GM12801 (cell line): ENCODE results near the gene ZP1.

Experiments used
- TF ChIP-seq, protein P1 (sequence below): IDR thresholded peaks from one replicate; pipeline ENCODE4 v1.5.1; 2011; ENCODE audit warnings: control low read depth; ENCODE audit not compliant: insufficient read length; ENCODE audit errors: extremely low read depth

The ZP1 gene

DNA sequence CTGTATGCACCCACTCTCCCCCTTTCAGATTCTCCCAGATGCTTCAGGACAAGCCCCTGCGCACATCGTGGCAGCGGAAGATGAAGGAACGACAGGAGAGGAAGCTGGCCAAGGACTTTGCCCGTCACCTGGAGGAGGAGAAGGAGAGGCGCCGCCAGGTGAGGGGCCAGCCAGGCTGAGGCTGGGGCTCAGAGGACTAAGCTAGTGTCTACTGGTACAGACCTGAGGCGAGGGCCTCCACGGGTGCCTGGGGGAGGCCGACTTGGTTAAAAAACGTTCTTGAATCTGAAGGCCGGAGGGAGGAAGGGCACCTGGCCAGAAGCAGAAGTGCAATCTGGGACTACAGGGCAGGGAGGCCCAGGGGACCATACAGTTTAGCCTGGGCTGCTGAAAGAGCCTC, 19.4 kb upstream of the ZP1 start:
- TF ChIP-seq, protein P1, sequence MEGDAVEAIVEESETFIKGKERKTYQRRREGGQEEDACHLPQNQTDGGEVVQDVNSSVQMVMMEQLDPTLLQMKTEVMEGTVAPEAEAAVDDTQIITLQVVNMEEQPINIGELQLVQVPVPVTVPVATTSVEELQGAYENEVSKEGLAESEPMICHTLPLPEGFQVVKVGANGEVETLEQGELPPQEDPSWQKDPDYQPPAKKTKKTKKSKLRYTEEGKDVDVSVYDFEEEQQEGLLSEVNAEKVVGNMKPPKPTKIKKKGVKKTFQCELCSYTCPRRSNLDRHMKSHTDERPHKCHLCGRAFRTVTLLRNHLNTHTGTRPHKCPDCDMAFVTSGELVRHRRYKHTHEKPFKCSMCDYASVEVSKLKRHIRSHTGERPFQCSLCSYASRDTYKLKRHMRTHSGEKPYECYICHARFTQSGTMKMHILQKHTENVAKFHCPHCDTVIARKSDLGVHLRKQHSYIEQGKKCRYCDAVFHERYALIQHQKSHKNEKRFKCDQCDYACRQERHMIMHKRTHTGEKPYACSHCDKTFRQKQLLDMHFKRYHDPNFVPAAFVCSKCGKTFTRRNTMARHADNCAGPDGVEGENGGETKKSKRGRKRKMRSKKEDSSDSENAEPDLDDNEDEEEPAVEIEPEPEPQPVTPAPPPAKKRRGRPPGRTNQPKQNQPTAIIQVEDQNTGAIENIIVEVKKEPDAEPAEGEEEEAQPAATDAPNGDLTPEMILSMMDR, result no peak

DNA sequence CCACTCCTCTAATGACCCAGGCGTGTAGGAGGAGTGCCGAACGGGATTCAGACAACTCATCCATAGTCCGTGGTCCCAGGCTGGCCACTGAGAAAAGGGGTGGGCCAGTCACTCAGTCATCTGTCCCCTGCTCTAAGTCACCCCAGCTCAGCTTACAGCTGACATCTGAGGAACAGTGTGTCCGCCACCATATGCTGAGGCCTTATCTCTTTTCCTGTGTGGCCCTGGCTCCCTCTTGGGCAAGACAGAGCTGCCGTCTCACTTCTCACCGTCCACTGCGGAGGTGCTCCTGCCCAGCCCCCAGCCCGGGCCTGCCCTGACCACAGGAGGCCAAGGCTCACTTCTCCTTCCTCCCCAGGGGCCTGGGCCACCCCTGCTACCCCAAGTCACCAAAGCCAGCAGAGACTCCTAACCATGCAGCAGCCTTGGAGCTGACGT, 18.6 kb upstream of the ZP1 start:
- TF ChIP-seq, protein P1, result no peak

DNA sequence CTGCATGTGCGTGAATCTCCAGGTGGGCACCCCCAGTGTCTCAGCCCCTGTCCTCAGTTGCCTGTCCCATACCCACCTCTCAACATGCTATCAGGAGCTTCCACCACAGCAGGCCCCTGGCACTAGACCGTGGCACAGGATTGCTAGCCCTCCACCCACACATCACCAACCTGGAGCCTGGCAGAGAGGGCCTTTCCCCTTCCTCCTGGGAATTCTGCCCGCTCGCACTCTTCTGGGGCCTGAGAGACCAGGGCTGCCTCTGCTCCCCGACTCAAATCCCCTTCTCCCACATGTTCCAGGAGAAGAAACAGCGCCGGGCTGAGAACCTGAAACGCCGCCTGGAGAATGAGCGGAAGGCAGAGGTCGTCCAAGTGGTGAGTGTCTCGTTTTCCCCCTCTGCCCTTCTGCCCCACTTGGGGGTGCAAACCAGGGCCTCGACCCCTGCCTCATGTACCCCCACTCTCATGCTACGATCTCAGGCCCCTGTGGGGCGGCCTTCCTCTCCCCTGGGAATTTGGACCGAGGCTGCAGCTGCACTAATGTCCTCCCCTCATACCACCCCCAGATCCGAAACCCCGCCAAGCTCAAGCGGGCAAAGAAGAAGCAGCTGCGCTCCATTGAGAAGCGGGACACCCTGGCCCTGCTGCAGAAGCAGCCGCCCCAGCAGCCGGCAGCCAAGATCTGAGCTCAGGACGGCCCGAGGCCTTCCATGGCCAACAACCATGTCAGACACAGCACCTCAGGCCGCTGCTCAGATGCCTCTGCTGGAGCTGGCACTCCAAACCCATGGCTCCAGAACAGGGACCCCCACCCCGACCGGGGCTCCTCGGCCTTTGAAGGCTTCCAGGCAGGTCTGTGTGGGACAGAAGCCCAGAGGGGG, 17.5 kb upstream of the ZP1 start:
- TF ChIP-seq, protein P1, result no peak

DNA sequence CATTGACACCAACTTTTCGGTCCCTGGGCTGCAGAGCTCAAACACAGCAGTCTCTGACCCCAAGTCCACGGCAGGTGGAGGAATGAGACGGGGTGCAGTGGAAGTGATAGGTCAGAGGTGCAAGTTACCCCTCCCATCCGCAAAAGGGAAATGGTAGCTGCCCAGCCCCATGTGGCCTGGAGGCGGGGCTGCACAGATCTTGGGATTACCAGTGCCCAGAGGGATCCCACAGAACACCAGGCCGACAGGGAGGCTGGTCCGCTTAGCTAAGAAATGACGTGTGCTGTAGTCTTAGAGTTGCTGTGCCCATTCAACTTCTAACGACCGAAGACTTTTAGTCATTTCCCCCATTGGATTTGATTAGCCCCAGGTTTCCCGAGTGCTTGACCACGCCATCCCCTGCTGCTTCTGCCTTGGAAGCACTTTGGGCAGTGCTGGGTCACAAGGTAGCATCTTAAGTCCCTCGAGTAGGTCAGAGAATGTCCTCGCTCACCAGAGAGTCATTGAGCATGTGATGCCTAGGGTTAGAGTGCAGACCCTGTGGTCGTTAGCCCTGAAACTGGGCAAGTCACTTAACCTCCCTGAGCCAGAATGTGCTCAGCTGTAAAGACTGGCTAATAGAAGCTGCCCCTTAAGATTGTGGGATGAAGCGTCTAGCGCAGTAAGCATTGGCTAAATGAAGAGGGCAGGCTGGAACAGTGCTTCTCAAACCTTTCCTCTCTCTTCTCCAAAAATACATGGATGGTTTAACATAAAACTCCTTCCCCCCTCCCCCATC, 15.8 kb upstream of the ZP1 start:
- TF ChIP-seq, protein P1, result no peak

DNA sequence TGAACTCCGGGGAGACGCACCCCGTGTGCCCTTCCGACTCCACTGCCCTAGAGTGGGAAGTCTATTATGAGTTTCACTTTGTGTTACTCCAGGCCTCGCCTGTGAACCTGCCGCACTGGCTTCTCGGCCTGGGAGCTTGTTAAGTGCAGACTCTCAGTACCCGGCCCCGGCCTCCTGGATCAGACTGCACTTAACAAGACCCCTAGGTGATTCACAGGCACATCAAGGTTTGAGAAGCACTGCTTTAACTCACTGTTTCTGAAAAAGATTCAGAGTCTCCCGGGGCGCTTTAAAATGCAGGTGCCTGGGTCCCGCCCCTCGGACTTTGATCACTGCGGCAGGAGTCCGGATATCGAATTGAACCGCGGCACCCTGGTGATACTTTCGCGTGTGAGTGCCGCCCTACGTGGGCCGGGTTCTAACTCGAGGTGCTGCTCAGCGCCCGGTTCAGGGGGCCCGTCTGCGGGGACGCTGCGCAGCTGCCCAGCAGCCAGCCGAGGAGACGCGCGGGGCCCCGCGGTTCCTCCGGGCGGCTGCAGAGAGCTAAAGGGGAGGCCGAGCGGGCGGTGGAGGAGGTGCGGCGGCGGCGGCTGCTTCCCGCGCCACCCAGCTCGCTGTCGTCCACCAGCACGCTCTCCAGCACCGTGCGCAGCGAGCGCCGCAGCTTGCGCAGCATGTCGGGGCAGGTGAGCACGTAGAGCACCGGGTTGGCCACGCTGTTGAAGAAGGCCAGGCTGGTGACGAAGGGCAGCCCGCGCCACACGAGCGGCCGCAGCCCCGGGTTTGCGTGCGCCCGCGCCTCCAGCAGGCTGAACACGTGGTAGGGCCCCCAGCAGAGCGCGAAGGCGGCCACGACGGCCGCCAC, 15.0 kb upstream of the ZP1 start:
- TF ChIP-seq, protein P1, result no peak

DNA sequence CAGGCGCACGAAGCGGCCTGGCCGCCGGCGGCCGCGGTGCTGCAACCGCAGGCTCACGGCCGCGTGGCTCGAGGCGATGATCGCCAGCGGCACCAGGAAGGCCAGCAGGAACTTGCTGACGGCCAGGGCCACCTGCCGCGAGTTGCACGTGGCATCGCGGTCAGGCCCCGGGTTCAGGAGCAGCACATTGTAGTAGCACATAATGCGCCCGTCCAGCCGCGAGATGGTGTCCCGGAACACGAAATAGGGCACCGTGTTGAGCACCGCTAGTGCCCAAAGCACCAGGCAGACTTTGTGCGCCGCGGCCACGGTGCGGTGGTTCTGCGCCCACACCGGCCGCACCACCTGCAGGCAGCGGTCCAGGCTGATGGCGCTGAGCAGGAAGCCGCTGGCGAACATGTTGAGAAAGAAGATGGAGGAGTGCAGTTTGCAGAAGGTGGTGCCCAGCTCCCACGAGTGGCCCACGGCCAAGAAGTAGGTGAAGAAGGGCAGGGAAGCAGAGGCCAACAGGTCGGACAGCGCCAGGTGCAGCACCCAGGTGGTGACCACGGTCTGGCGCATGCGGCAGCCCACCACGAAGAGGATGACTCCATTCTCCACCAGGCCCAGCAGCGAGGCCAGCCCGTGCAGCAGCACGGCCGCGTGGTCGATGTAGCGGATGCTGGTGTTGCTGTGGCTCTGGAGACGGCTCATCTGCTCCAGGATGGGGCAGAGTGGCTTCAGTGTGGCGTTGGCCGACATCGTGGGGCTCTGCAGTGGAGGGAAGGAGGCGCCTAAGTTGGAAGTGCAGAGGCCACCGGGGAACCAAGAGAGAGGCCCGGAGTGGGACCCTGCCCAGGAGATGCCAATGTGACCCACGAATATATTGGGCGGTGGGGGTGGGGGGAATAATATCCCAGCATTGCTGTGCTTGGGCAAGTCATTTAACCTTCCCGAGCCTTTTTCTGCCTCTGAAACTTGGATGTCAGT, 14.1 kb upstream of the ZP1 start:
- TF ChIP-seq, protein P1, result no peak
